Activated CD4-positive, alpha-beta T cell treated with anti-CD3 and anti-CD28 coated beads, Interleukin-2, amount 10 ng/mL, durations not matched to agents 7 days and 5 days (primary cell): ENCODE data around the gene OSBPL6. TPM values are rescaled to one million over a fixed set of nuclear protein-coding genes. Genes with fewer than 3 reads are reported as not detected.
"Not testable (repeated sequence)": the region's sequence is repeated elsewhere in the genome, so short reads cannot be mapped to it uniquely, and the experiment has no call there.

Experiments used
- CTCF ChIA-PET: fragments of 350-600 bp; sonication (Branson Sonifier 250); formaldehyde crosslinking; loops from one replicate; lab custom pipeline; 2021; ENCODE audit warnings: antibody characterized with exemption; lab: Charles Lee
- POLR2A ChIA-PET: fragments of 350-600 bp; sonication (Branson Sonifier 250); formaldehyde crosslinking; loops from one replicate; lab custom pipeline; 2021; ENCODE audit warnings: antibody characterized with exemption; lab: Charles Lee
- DNase-seq: peaks from one replicate; pipeline ENCODE4 v3.0.0-alpha.2; 2020
- H3K27ac Mint-ChIP-seq: one replicate; pipeline ENCODE4 v1.8.0; 2021; ENCODE audit warnings: mild to moderate bottlenecking, moderate library complexity, mixed read lengths
- H3K27me3 Mint-ChIP-seq: one replicate; pipeline ENCODE4 v1.8.0; 2021; ENCODE audit warnings: mixed read lengths
- H3K36me3 Mint-ChIP-seq: one replicate; pipeline ENCODE4 v1.8.0; 2021; ENCODE audit warnings: low read depth, mixed read lengths
- H3K4me1 Mint-ChIP-seq: one replicate; pipeline ENCODE4 v1.8.0; 2021; ENCODE audit warnings: mixed read lengths
- H3K4me3 Mint-ChIP-seq: one replicate; pipeline ENCODE4 v1.8.0; 2021; ENCODE audit warnings: mild to moderate bottlenecking, moderate library complexity, mixed read lengths
- H3K9me3 Mint-ChIP-seq: one replicate; pipeline ENCODE4 v1.8.0; 2021; ENCODE audit warnings: mixed read lengths
- total RNA-seq, 2 experiments: library from RNA; stranded (reverse); gene quantifications; one replicate each; pipeline ENCODE4 v1.2.3, GENCODE V29; 2021

OSBPL6 gene
- total RNA-seq, 2 experiments from 2014 or later = 0.35 to 0.52 TPM

GRCh38 chr2:178395941-178396570, 201.7 kb downstream of the OSBPL6 start:
- H3K27ac Mint-ChIP-seq = no peak overlapping the region
- POLR2A ChIA-PET = no interaction called here
- no peak for DNase-seq
- CTCF ChIA-PET = interaction anchor here (0.6 to 5.9 kb wide), 5 partner anchors 8 to 322 kb away, joined by 3 to 52 read pairs (median 5); no protein-coding TSS in a partner anchor
- H3K9me3 Mint-ChIP-seq = no peaks in the 10 kb centered on the region
- no peak overlapping the region for H3K4me3 Mint-ChIP-seq
- H3K36me3 Mint-ChIP-seq = no peaks in the 10 kb centered on the region
- peaks cover 4% of the 10 kb centered on the region for H3K4me1 Mint-ChIP-seq
- H3K27me3 Mint-ChIP-seq = peaks cover 20% of the 10 kb centered on the region

GRCh38 chr2:178397002-178397605, 202.8 kb downstream of the OSBPL6 start:
- DNase-seq = peak; percentile 15
- ChIA-PET POLR2A (no interaction called here), CTCF (interaction anchor here (0.7 to 5.9 kb wide), 4 partner anchors 17 to 54 kb away, joined by 3 to 52 read pairs (median 4); partner anchors contain the start of genes PJVK and PRKRA)
- H3K4me3 Mint-ChIP-seq = no peak overlapping the region
- H3K9me3 Mint-ChIP-seq = no peaks in the 10 kb centered on the region
- no peak overlapping the region for H3K27ac Mint-ChIP-seq
- H3K36me3 Mint-ChIP-seq = no peaks in the 10 kb centered on the region
- H3K4me1 Mint-ChIP-seq = peaks cover 7% of the 10 kb centered on the region
- H3K27me3 Mint-ChIP-seq = peaks cover 25% of the 10 kb centered on the region

GRCh38 chr2:178401994-178402437, 207.7 kb downstream of the OSBPL6 start:
- H3K27ac Mint-ChIP-seq = no peak overlapping the region
- no peaks in the 10 kb centered on the region for H3K9me3 Mint-ChIP-seq
- no peaks in the 10 kb centered on the region for H3K36me3 Mint-ChIP-seq
- no peak for DNase-seq
- no peak overlapping the region for H3K4me3 Mint-ChIP-seq
- ChIA-PET POLR2A (no interaction called here), CTCF (interaction anchor here (0.9 to 1.4 kb wide), 3 partner anchors 11 to 14 kb away, joined by 3 to 9 read pairs (median 3); no protein-coding TSS in a partner anchor)
- H3K27me3 Mint-ChIP-seq = peaks cover 7% of the 10 kb centered on the region
- peaks cover 27% of the 10 kb centered on the region for H3K4me1 Mint-ChIP-seq

GRCh38 chr2:178403671-178404306, 209.5 kb downstream of the OSBPL6 start:
- ChIA-PET CTCF (interaction anchor here (0.6 to 4.1 kb wide), 6 partner anchors 9 to 128 kb away, joined by 3 to 45 read pairs (median 6); no protein-coding TSS in a partner anchor), POLR2A (interaction anchor here (3.0 kb wide), 1 partner anchor 10 kb away, joined by 14 read pairs; no protein-coding TSS in a partner anchor)
- Mint-ChIP-seq H3K36me3 (no peaks in the 10 kb centered on the region), H3K4me3 (no peak overlapping the region), H3K27ac (peak overlapping the region; percentile 43), H3K4me1 (peaks cover 25% of the 10 kb centered on the region), H3K27me3 (peaks cover 7% of the 10 kb centered on the region), H3K9me3 (no peaks in the 10 kb centered on the region)
- DNase-seq = no peak

GRCh38 chr2:178404368-178404767, 210.1 kb downstream of the OSBPL6 start:
- Mint-ChIP-seq H3K4me1 (peaks cover 25% of the 10 kb centered on the region), H3K4me3 (peak overlapping the region; percentile 4), H3K27ac (peak overlapping the region; percentile 87), H3K9me3 (no peaks in the 10 kb centered on the region), H3K27me3 (peaks cover 8% of the 10 kb centered on the region), H3K36me3 (no peaks in the 10 kb centered on the region)
- ChIA-PET POLR2A (interaction anchor here (3.0 kb wide), 1 partner anchor 10 kb away, joined by 14 read pairs; no protein-coding TSS in a partner anchor), CTCF (interaction anchor here (0.6 to 4.1 kb wide), 7 partner anchors 9 to 129 kb away, joined by 3 to 45 read pairs (median 4); no protein-coding TSS in a partner anchor)
- DNase-seq = peak; percentile 41

GRCh38 chr2:178409261-178409660, 214.9 kb downstream of the OSBPL6 start:
- no peak for DNase-seq
- CTCF ChIA-PET = no interaction called here
- Mint-ChIP-seq H3K9me3 (no peaks in the 10 kb centered on the region), H3K4me1 (peaks cover 24% of the 10 kb centered on the region), H3K27ac (no peak overlapping the region), H3K36me3 (no peaks in the 10 kb centered on the region), H3K4me3 (no peak overlapping the region), H3K27me3 (peaks cover 3% of the 10 kb centered on the region)
- POLR2A ChIA-PET = no interaction called here

- Mint-ChIP-seq H3K27ac (no peak overlapping the region), H3K9me3 (no peaks in the 10 kb centered on the region), H3K4me3 (no peak overlapping the region), H3K36me3 (peaks cover 9% of the 10 kb centered on the region), H3K27me3 (peaks cover 3% of the 10 kb centered on the region), H3K4me1 (peaks cover 34% of the 10 kb centered on the region)
- CTCF ChIA-PET = interaction anchor here (3.4 kb wide), 1 partner anchor 15 kb away, joined by 52 read pairs; no protein-coding TSS in a partner anchor
- no peak for DNase-seq
- POLR2A ChIA-PET = no interaction called here
These were observed 217.7 kb downstream of the OSBPL6 start for GRCh38 chr2:178412047-178412446.

- H3K9me3 Mint-ChIP-seq, DNase-seq, H3K27me3 Mint-ChIP-seq, H3K36me3 Mint-ChIP-seq, POLR2A ChIA-PET: not testable (repeated sequence)
- CTCF ChIA-PET = interaction anchor here (1.4 to 3.4 kb wide), 3 partner anchors 10 to 301 kb away, joined by 3 to 52 read pairs (median 13); partner anchors contain the start of gene RBM45
- Mint-ChIP-seq H3K4me1 (peaks cover 35% of the 10 kb centered on the region), H3K27ac (peak overlapping the region; percentile 99), H3K4me3 (peak overlapping the region; percentile 95)
These were observed 218.1 kb downstream of the OSBPL6 start for GRCh38 chr2:178412453-178412852.

- peaks cover 39% of the 10 kb centered on the region for H3K4me1 Mint-ChIP-seq
- DNase-seq = peak; percentile 81
- H3K27me3 Mint-ChIP-seq = peaks cover 3% of the 10 kb centered on the region
- peaks cover 9% of the 10 kb centered on the region for H3K36me3 Mint-ChIP-seq
- POLR2A ChIA-PET = interaction anchor here (1.2 to 2.4 kb wide), 2 partner anchors 9 to 37 kb away, joined by 5 to 14 read pairs; partner anchors contain the start of genes PJVK and PRKRA
- no peaks in the 10 kb centered on the region for H3K9me3 Mint-ChIP-seq
- H3K27ac Mint-ChIP-seq = peak overlapping the region; percentile 99
- H3K4me3 Mint-ChIP-seq = peak overlapping the region; percentile 95
- CTCF ChIA-PET = interaction anchor here (0.6 to 4.0 kb wide), 30 partner anchors 9 to 302 kb away, joined by 3 to 52 read pairs (median 5); partner anchors contain the start of genes PLEKHA3 and RBM45
These were observed 219.4 kb downstream of the OSBPL6 start for GRCh38 chr2:178413472-178414265.

GRCh38 chr2:178414266-178415247, 220.2 kb downstream of the OSBPL6 start:
- Mint-ChIP-seq H3K27me3 (no peaks in the 10 kb centered on the region), H3K36me3 (peaks cover 9% of the 10 kb centered on the region), H3K4me1 (peaks cover 45% of the 10 kb centered on the region), H3K27ac (peak overlapping the region; percentile 99), H3K4me3 (peak overlapping the region; percentile 95), H3K9me3 (no peaks in the 10 kb centered on the region)
- POLR2A ChIA-PET = interaction anchor here (1.0 to 2.4 kb wide), 3 partner anchors 10 to 36 kb away, joined by 3 to 14 read pairs (median 5); partner anchors contain the start of genes PJVK and PRKRA
- CTCF ChIA-PET = interaction anchor here (0.6 to 4.0 kb wide), 38 partner anchors 9 to 303 kb away, joined by 3 to 52 read pairs (median 5); partner anchors contain the start of genes PJVK, PLEKHA3, PRKRA and RBM45
- peak; percentile 86 for DNase-seq

GRCh38 chr2:178415979-178416378, 221.7 kb downstream of the OSBPL6 start:
- CTCF ChIA-PET = interaction anchor here (1.1 to 4.0 kb wide), 4 partner anchors 9 to 34 kb away, joined by 3 to 26 read pairs (median 5); no protein-coding TSS in a partner anchor

More at GRCh38 chr2:178415979-178416378, 221.7 kb downstream of the OSBPL6 start:
- POLR2A ChIA-PET = no interaction called here
- Mint-ChIP-seq H3K4me1 (peaks cover 50% of the 10 kb centered on the region), H3K27ac (no peak overlapping the region), H3K4me3 (no peak overlapping the region), H3K27me3 (no peaks in the 10 kb centered on the region), H3K36me3 (peaks cover 11% of the 10 kb centered on the region), H3K9me3 (no peaks in the 10 kb centered on the region)
- DNase-seq = no peak
